NCI-H187 treated with DMSO at 0.1 percent for 48 hours (cell line): ENCODE data around the gene MLX.
"Not testable (repeated sequence)": the region's sequence is repeated elsewhere in the genome, so short reads cannot be mapped to it uniquely, and the experiment has no call there.

Experiments used
- DNase-seq: peaks from one replicate; lab custom pipeline; 2025; lab: John Stamatoyannopoulos, UW

The MLX gene

DNA sequence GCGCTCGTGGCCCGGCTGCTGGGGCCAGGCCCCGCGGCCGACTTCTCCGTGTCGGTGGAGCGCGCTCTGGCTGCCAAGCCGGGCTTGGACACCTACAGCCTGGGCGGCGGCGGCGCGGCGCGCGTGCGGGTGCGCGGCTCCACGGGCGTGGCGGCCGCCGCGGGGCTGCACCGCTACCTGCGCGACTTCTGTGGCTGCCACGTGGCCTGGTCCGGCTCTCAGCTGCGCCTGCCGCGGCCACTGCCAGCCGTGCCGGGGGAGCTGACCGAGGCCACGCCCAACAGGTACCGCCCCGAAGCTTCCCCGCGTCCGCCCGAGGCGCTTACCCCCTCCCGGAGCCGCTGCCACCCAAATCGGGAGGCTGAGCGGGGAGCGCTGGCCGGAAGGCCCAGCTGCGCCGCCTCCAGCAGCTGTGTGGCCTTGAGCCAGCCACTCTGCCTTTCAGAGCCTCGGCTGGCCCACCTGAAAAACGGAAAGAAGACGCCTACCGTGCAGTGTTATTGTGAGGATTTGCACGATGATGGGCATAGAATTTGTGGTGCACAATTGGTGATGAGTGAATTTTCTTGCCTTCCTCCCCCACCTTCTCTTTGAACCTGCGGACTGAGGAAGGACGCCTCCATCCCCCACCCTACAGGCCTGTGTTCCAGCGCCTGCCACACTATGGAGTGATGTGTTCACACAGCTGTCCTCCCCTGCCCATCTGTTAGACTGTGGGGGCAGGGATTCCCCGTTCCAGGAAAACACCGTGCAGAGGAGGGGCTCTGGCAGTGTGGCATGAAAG, 30.3 kb upstream of the MLX start:
- DNase-seq: no peak

DNA sequence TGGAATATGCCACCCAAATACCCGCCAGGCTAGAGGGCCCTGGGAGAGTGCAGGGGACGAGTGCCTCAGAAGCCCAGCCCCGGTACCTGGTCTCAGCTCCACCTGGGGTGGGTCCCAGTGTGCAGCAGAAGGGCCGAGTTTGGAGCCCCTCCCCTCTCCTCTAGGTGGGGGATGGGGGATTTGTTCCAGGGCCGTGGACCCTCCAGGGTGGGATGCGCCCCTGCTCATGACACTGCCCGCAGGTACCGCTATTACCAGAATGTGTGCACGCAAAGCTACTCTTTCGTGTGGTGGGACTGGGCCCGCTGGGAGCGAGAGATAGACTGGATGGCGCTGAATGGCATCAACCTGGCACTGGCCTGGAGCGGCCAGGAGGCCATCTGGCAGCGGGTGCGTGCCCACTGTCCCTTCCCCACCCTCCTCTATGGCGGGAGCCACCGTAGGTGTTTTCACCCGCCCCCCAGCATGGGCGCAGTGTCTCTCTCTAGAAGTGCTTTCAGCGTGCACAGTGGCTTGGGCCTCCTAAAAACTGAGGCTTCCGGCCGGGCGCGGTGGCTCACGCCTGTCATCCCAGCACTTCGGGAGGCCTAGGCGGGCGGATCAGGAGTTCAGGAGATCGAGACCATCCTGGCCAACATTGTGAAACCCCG, 29.6 kb upstream of the MLX start:
- DNase-seq: no peak

GRCh38 chr17:42537826-42538451, 29.0 kb upstream of the MLX start:
- DNase-seq: no peak

DNA sequence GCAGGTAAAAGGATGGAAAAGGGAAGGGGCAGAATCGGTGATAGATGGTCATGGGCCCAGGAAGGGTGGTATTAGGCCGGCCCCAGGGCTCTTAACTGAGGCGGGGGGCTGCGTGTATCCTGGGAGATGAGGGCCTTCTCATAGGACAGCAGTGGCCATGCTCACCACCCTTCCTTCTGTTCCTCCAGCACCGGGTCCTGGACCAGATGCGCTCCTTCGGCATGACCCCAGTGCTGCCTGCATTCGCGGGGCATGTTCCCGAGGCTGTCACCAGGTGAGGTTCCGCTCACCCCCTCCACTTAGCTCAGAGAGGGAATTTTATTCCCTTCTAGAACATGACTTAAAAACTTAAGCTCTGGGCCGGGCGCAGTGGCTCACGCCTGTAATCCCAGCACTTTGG, 28.4 kb upstream of the MLX start:
- DNase-seq: no peak

DNA sequence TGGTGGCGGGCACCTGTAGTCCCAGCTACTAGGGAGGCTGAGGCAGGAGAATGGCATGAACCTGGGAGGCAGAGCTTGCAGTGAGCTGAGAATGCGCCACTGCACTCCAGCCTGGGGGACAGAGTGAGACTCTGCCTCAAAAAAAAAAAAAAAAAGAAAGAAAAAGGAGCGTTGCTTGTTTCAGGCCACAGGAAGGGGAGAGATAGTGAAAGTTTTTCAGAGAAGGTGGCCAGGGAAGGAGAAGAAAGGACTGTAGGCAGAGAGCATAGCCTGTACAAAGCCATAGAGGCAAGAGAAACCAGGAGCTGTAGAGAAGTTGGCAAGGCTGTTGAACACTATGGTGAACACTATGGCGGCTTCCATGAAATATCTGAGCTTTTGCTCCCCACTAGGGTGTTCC, 26.3 kb upstream of the MLX start:
- DNase-seq: not testable (repeated sequence)

DNA sequence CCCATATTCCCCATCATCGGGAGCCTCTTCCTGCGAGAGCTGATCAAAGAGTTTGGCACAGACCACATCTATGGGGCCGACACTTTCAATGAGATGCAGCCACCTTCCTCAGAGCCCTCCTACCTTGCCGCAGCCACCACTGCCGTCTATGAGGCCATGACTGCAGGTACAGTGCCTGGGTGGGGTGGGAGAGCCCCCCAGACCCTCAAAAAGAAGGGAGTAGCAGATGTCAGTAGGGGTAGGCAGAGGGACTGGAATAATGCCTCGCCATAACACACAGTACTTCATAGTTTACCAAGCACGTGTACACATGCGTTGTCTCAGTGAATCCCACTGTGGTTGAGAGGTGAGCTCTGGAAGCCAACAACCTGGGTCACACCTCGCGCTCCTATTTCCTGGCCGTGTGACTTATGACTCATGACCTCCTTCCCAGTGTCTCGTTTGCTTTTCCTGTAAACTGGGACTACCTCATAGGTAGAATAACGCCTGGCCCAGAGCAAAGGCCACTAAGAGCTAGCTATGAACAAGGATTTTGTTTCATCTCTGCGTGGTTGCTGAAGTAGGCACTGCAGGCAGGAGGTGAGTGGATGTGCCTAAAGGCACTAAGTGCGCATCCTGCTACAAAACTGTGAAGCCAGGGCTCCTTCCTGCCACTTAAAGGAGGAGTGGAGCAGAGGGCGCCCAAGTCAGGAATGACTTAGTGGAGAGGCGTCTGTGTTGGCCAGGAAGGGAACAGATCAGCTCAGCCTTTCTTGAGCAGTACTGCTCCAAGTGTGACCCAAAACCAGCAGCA, 25.7 kb upstream of the MLX start:
- no peak for DNase-seq

DNA sequence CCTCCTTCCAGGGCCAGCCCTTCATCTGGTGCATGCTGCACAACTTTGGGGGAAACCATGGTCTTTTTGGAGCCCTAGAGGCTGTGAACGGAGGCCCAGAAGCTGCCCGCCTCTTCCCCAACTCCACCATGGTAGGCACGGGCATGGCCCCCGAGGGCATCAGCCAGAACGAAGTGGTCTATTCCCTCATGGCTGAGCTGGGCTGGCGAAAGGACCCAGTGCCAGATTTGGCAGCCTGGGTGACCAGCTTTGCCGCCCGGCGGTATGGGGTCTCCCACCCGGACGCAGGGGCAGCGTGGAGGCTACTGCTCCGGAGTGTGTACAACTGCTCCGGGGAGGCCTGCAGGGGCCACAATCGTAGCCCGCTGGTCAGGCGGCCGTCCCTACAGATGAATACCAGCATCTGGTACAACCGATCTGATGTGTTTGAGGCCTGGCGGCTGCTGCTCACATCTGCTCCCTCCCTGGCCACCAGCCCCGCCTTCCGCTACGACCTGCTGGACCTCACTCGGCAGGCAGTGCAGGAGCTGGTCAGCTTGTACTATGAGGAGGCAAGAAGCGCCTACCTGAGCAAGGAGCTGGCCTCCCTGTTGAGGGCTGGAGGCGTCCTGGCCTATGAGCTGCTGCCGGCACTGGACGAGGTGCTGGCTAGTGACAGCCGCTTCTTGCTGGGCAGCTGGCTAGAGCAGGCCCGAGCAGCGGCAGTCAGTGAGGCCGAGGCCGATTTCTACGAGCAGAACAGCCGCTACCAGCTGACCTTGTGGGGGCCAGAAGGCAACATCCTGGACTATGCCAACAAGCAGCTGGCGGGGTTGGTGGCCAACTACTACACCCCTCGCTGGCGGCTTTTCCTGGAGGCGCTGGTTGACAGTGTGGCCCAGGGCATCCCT, 23.5 kb upstream of the MLX start:
- no peak for DNase-seq

- DNase-seq: no peak
These were observed 22.0 kb upstream of the MLX start for GRCh38 chr17:42544874-42545283.

- not testable (repeated sequence) for DNase-seq
These were observed 21.0 kb upstream of the MLX start for GRCh38 chr17:42545755-42546505.

DNA sequence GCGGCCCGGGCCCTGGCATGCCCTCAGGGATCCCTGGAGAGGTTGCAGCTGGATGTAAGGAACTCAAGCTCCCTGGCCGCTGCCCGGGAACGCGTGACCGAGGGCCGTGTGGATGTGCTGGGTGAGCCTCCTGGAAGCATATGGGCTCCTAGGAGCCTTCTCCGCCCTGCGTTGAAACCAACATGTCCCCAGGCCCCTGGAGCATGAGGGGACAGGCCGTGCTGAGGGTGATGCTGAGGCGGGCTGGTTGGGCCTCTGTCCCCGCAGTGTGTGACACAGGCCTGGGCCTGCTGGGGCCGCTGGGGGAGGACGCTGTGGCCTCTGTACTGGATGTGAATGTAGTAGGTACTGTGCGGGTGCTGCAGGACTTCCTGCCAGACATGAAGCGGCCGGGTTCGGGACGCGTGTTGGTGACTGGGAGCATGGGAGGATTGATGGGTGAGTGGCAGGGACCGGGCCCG, 19.9 kb upstream of the MLX start:
- no peak for DNase-seq

GRCh38 chr17:42547698-42548069, 19.2 kb upstream of the MLX start:
- DNase-seq: no peak

GRCh38 chr17:42548070-42548837, 18.6 kb upstream of the MLX start:
- peak; percentile 35 for DNase-seq

- no peak for DNase-seq
These were observed 17.7 kb upstream of the MLX start for GRCh38 chr17:42548993-42549755.

GRCh38 chr17:42552736-42553135, 14.2 kb upstream of the MLX start, which contains the start of gene HSD17B1:
TSS of gene HSD17B1 (plus strand) at chr17:42552923. CDS start at chr17:42552934, 11 bp downstream.
- DNase-seq: not testable (repeated sequence)

DNA sequence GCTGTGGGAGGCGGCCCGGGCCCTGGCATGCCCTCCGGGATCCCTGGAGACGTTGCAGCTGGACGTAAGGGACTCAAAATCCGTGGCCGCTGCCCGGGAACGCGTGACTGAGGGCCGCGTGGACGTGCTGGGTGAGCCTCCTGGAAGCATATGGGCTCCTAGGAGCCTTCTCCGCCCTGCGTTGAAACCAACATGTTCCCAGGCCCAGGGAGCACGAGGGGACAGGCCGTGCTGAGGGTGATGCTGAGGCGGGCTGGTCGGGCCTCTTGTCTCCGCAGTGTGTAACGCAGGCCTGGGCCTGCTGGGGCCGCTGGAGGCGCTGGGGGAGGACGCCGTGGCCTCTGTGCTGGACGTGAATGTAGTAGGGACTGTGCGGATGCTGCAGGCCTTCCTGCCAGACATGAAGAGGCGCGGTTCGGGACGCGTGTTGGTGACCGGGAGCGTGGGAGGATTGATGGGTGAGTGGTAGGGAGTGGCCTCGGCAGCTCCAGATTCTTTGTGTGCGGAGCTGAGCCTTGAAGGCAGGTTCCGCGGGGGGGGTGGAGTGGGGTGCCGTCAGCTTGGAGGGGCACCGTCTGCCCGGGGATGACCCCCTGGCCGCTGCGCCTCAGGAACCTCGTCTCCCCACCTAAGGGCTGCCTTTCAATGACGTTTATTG, 13.6 kb upstream of the MLX start:
- DNase-seq: no peak

GRCh38 chr17:42553866-42554249, 13.0 kb upstream of the MLX start:
- no peak for DNase-seq

DNA sequence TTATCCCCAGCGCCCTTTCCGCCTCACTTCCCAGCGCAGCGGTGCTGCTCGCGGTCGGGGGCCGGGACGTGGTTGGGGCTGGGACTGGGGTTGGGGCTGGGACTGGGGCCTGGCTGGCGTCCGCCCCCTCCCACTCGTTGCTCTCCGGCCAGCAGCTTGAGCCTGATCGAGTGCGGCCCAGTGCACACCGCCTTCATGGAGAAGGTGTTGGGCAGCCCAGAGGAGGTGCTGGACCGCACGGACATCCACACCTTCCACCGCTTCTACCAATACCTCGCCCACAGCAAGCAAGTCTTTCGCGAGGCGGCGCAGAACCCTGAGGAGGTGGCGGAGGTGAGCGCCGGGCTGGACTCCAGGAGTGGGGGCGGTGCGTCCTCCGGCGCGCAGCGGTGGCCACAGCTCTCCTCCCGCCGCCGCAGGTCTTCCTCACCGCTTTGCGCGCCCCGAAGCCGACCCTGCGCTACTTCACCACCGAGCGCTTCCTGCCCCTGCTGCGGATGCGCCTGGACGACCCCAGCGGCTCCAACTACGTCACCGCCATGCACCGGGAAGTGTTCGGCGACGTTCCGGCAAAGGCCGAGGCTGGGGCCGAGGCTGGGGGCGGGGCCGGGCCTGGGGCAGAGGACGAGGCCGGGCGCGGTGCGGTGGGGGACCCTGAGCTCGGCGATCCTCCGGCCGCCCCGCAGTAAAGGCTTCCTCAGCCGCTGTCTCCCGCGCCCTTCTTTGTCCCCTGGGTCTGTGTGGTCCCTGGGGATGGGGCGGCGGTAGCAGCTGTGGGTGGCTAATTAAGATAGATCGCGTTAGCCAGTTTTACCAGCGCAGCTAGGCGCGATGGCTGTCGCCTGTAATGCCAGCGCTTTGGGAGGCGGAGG, 12.4 kb upstream of the MLX start:
- DNase-seq: no peak
